Measurements from ENCODE around the gene CYP11A1.

GRCh38 chr15:74396445-74397238 lies 29.2 kb upstream of the CYP11A1 start:
- TF ChIP-seq, protein P1, sequence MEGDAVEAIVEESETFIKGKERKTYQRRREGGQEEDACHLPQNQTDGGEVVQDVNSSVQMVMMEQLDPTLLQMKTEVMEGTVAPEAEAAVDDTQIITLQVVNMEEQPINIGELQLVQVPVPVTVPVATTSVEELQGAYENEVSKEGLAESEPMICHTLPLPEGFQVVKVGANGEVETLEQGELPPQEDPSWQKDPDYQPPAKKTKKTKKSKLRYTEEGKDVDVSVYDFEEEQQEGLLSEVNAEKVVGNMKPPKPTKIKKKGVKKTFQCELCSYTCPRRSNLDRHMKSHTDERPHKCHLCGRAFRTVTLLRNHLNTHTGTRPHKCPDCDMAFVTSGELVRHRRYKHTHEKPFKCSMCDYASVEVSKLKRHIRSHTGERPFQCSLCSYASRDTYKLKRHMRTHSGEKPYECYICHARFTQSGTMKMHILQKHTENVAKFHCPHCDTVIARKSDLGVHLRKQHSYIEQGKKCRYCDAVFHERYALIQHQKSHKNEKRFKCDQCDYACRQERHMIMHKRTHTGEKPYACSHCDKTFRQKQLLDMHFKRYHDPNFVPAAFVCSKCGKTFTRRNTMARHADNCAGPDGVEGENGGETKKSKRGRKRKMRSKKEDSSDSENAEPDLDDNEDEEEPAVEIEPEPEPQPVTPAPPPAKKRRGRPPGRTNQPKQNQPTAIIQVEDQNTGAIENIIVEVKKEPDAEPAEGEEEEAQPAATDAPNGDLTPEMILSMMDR (IDR thresholded peaks at IDR 0.05), result no peak
- TF ChIP-seq POLR2A (IDR thresholded peaks at IDR 0.05), result no peak

Data from testis (tissue), 2 donors.